ENCODE data around the gene ARHGEF28.

Gene ARHGEF28

GRCh38 chr5:73831066-73831465 is 205.1 kb downstream of the ARHGEF28 start:
- Histone ChIP-seq H3K4me3 (ENCODE audit: low read length, poor library complexity, severe bottlenecking) (no peak overlapping the region), H3K27me3 (ENCODE audit: insufficient read depth, low read length, poor library complexity, severe bottlenecking) (no peaks in the 10 kb centered on the region), H4K20me1 (ENCODE audit: insufficient read depth, low read length, poor library complexity, severe bottlenecking) (no peaks in the 10 kb centered on the region), H2AFZ (ENCODE audit: low read length) (no peak overlapping the region), H3K36me3 (ENCODE audit: insufficient read depth, low read length) (no peaks in the 10 kb centered on the region), H3K4me2 (ENCODE audit: low read depth, low read length, poor library complexity, severe bottlenecking) (no peak overlapping the region), H3K9me3 (ENCODE audit: insufficient read depth, low read depth, low read length) (no peaks in the 10 kb centered on the region), H3K9ac (ENCODE audit: low read depth, low read length, poor library complexity, severe bottlenecking) (no peak overlapping the region), H3K9me2 (replicated peaks; ENCODE audit: low read depth, low read length) (no peaks in the 10 kb centered on the region), H3K4me1 (ENCODE audit: insufficient read depth, low read length, poor library complexity, severe bottlenecking) (no peaks in the 10 kb centered on the region), H3K79me2 (ENCODE audit: insufficient read depth, low read length) (no peaks in the 10 kb centered on the region), H3F3A (ENCODE audit: low read depth) (no peaks in the 10 kb centered on the region)
- TF ChIP-seq EZH2phosphoT487 (IDR thresholded peaks at IDR 0.05; ENCODE audit: borderline replicate concordance) (no peak), CTCF (conservative IDR thresholded peaks at IDR 0.05; ENCODE audit: low read length) (no peak)

GRCh38 chr5:73834693-73835092 is 208.7 kb downstream of the ARHGEF28 start:
- Histone ChIP-seq H3K9me2 (replicated peaks; ENCODE audit: low read depth, low read length) (no peaks in the 10 kb centered on the region), H3K79me2 (ENCODE audit: insufficient read depth, low read length) (no peaks in the 10 kb centered on the region), H3K4me3 (ENCODE audit: low read length, poor library complexity, severe bottlenecking) (no peak overlapping the region), H4K20me1 (ENCODE audit: insufficient read depth, low read length, poor library complexity, severe bottlenecking) (no peaks in the 10 kb centered on the region), H3K27me3 (ENCODE audit: insufficient read depth, low read length, poor library complexity, severe bottlenecking) (no peaks in the 10 kb centered on the region), H3K4me2 (ENCODE audit: low read depth, low read length, poor library complexity, severe bottlenecking) (no peak overlapping the region), H3K9me3 (ENCODE audit: insufficient read depth, low read depth, low read length) (no peaks in the 10 kb centered on the region), H3K4me1 (ENCODE audit: insufficient read depth, low read length, poor library complexity, severe bottlenecking) (no peaks in the 10 kb centered on the region), H2AFZ (ENCODE audit: low read length) (no peak overlapping the region), H3K36me3 (ENCODE audit: insufficient read depth, low read length) (no peaks in the 10 kb centered on the region), H3F3A (ENCODE audit: low read depth) (no peaks in the 10 kb centered on the region), H3K9ac (ENCODE audit: low read depth, low read length, poor library complexity, severe bottlenecking) (no peak overlapping the region)
- TF ChIP-seq EZH2phosphoT487 (IDR thresholded peaks at IDR 0.05; ENCODE audit: borderline replicate concordance) (no peak), CTCF (conservative IDR thresholded peaks at IDR 0.05; ENCODE audit: low read length) (no peak)

- Histone ChIP-seq H4K20me1 (ENCODE audit: insufficient read depth, low read length, poor library complexity, severe bottlenecking) (no peaks in the 10 kb centered on the region), H3K9me3 (ENCODE audit: insufficient read depth, low read depth, low read length) (no peaks in the 10 kb centered on the region), H3K36me3 (ENCODE audit: insufficient read depth, low read length) (no peaks in the 10 kb centered on the region), H3K4me3 (ENCODE audit: low read length, poor library complexity, severe bottlenecking) (no peak overlapping the region), H3F3A (ENCODE audit: low read depth) (no peaks in the 10 kb centered on the region), H3K9me2 (replicated peaks; ENCODE audit: low read depth, low read length) (no peaks in the 10 kb centered on the region), H3K27me3 (ENCODE audit: insufficient read depth, low read length, poor library complexity, severe bottlenecking) (no peaks in the 10 kb centered on the region), H3K9ac (ENCODE audit: low read depth, low read length, poor library complexity, severe bottlenecking) (no peak overlapping the region), H3K4me1 (ENCODE audit: insufficient read depth, low read length, poor library complexity, severe bottlenecking) (no peaks in the 10 kb centered on the region), H3K4me2 (ENCODE audit: low read depth, low read length, poor library complexity, severe bottlenecking) (no peak overlapping the region), H2AFZ (ENCODE audit: low read length) (no peak overlapping the region), H3K79me2 (ENCODE audit: insufficient read depth, low read length) (no peaks in the 10 kb centered on the region)
- no peak for TF ChIP-seq CTCF (conservative IDR thresholded peaks at IDR 0.05; ENCODE audit: low read length)
- no peak for TF ChIP-seq EZH2phosphoT487 (IDR thresholded peaks at IDR 0.05; ENCODE audit: borderline replicate concordance)
These were observed 209.7 kb downstream of the ARHGEF28 start for GRCh38 chr5:73835726-73836125.

All from Loucy (cell line).